GM12865 (cell line): ENCODE measurements around the gene TCF7L1.

ENCODE experiments used
- DNase-seq: peaks from one replicate; pipeline ENCODE4 v3.0.0; 2010; ENCODE audit warnings: low read depth
- H3K4me3 ChIP-seq: 2 replicates; pipeline ENCODE4 v1.5.1; 2011; ENCODE audit warnings: mild to moderate bottlenecking, low read depth, low read length, control low read depth
- CTCF ChIP-seq: IDR thresholded peaks from 2 replicates; pipeline ENCODE4 v1.5.1; 2011; ENCODE audit warnings: low read length, control low read depth, low read depth, inconsistent platforms; ENCODE audit not compliant: insufficient read depth; ENCODE audit errors: missing control alignments

TCF7L1 gene

GRCh38 chr2:85302121-85302520 is 168.9 kb downstream of the TCF7L1 start:
- no peak overlapping the region for H3K4me3 ChIP-seq
- DNase-seq, result no peak
- TF ChIP-seq CTCF, result no peak

GRCh38 chr2:85303780-85304531 is 170.8 kb downstream of the TCF7L1 start:
- H3K4me3 ChIP-seq, result no peak overlapping the region
- no peak for TF ChIP-seq CTCF
- no peak for DNase-seq

GRCh38 chr2:85307527-85307897 is 174.3 kb downstream of the TCF7L1 start:
- H3K4me3 ChIP-seq, result no peak overlapping the region
- TF ChIP-seq CTCF, result no peak
- no peak for DNase-seq

- H3K4me3 ChIP-seq, result no peak overlapping the region
- no peak for TF ChIP-seq CTCF
- DNase-seq, result no peak
Observed at GRCh38 chr2:85308201-85308600, 175.0 kb downstream of the TCF7L1 start.

GRCh38 chr2:85308896-85309555 is 175.8 kb downstream of the TCF7L1 start:
- TF ChIP-seq CTCF, result no peak
- DNase-seq, result peak; percentile 26
- no peak overlapping the region for H3K4me3 ChIP-seq

- TF ChIP-seq CTCF, result no peak
- H3K4me3 ChIP-seq, result no peak overlapping the region
- DNase-seq, result no peak
Observed at GRCh38 chr2:85309699-85310321, 176.6 kb downstream of the TCF7L1 start.
